Mesenchymal stem cell (in vitro differentiated cells and primary cell): ENCODE results near the gene OVCA2.
A peak's percentile ranks its signal among the peaks of the same experiment; 100 is the strongest.

Source experiments
- DNase-seq: peaks from one replicate; pipeline ENCODE4 v3.0.0-alpha.2; 2013
- H2AFZ ChIP-seq: one replicate; pipeline ENCODE4 v1.6.1; 2013; ENCODE audit warnings: low read depth, mild to moderate bottlenecking, control low read depth, inconsistent platforms, low read length, moderate library complexity
- H2AK5ac ChIP-seq: 2 replicates; pipeline ENCODE4 v1.6.1; 2013; ENCODE audit warnings: low read length, moderate library complexity, mild to moderate bottlenecking, inconsistent platforms; ENCODE audit not compliant: severe bottlenecking
- H2BK120ac ChIP-seq: one replicate; pipeline ENCODE4 v1.6.1; 2013; ENCODE audit warnings: low read depth, mild to moderate bottlenecking, inconsistent platforms, low read length, moderate library complexity
- H2BK12ac ChIP-seq, 2 experiments: one replicate each; pipeline ENCODE4 v1.6.1; 2013; ENCODE audit warnings: inconsistent platforms in 2 of 2, low read length in 2 of 2, mild to moderate bottlenecking in 2 of 2, moderate library complexity in 2 of 2, control low read depth in 1 of 2
- H2BK15ac ChIP-seq: one replicate; pipeline ENCODE4 v1.6.1; 2013; ENCODE audit warnings: mild to moderate bottlenecking, low read depth, inconsistent platforms; ENCODE audit not compliant: poor library complexity, severe bottlenecking
- H2BK5ac ChIP-seq: 2 replicates; pipeline ENCODE4 v1.6.1; 2013; ENCODE audit warnings: low read depth, mild to moderate bottlenecking, low read length, control low read depth, inconsistent platforms; ENCODE audit not compliant: poor library complexity, severe bottlenecking
- H3K14ac ChIP-seq, 2 experiments: one replicate each; pipeline ENCODE4 v1.6.1; 2013; ENCODE audit warnings: inconsistent platforms in 2 of 2, low read length in 2 of 2, control low read depth in 1 of 2, mild to moderate bottlenecking in 1 of 2, moderate library complexity in 1 of 2
- H3K18ac ChIP-seq, 2 experiments: one replicate each; pipeline ENCODE4 v1.6.1; 2013; ENCODE audit warnings: inconsistent platforms in 2 of 2, low read length in 2 of 2, control low read depth in 1 of 2, low read depth in 1 of 2, mild to moderate bottlenecking in 1 of 2
- H3K23ac ChIP-seq, 2 experiments: one replicate each; pipeline ENCODE4 v1.6.1; 2013; ENCODE audit warnings: inconsistent platforms in 2 of 2, low read length in 2 of 2, mild to moderate bottlenecking in 2 of 2, moderate library complexity in 2 of 2, control low read depth in 1 of 2
- H3K27ac ChIP-seq: 2 replicates; pipeline ENCODE4 v1.5.1; 2013; ENCODE audit warnings: mild to moderate bottlenecking, moderate library complexity, low read length, control low read depth, inconsistent platforms; ENCODE audit not compliant: poor library complexity, severe bottlenecking
- H3K27me3 ChIP-seq, 2 experiments: 2 replicates each; pipeline versions ENCODE4 v1.6.1 to v1.7.0; 2013; ENCODE audit warnings: low read length in 2 of 2, mild to moderate bottlenecking in 2 of 2, moderate library complexity in 2 of 2, control low read depth in 1 of 2, inconsistent platforms in 1 of 2; ENCODE audit not compliant: control insufficient read depth in 1 of 2, insufficient read depth in 1 of 2
- H3K36me3 ChIP-seq, 2 experiments: 2 replicates each; pipeline versions ENCODE4 v1.6.1 to v1.7.0; 2013; ENCODE audit warnings: low read length in 2 of 2, control low read depth in 1 of 2, inconsistent platforms in 1 of 2, low read depth in 1 of 2, mild to moderate bottlenecking in 1 of 2; ENCODE audit not compliant: insufficient read depth in 2 of 2, control insufficient read depth in 1 of 2
- H3K4ac ChIP-seq, 2 experiments: one replicate each; pipeline ENCODE4 v1.6.1; 2013; ENCODE audit warnings: inconsistent platforms in 2 of 2, low read length in 2 of 2, mild to moderate bottlenecking in 2 of 2, moderate library complexity in 2 of 2, control low read depth in 1 of 2, low read depth in 1 of 2
- H3K4me1 ChIP-seq: 2 replicates; pipeline ENCODE4 v1.6.1; 2013; ENCODE audit warnings: low read depth, low read length, control low read depth; ENCODE audit not compliant: control insufficient read depth, insufficient read depth
- H3K4me2 ChIP-seq: 2 replicates; pipeline ENCODE4 v1.6.1; 2013; ENCODE audit warnings: low read length, mild to moderate bottlenecking, inconsistent platforms; ENCODE audit not compliant: poor library complexity, severe bottlenecking
- H3K4me3 ChIP-seq, 2 experiments: 2 replicates each; pipeline versions ENCODE4 v1.5.1 to v1.7.0; 2013; ENCODE audit warnings: low read length in 2 of 2, mild to moderate bottlenecking in 2 of 2, control low read depth in 1 of 2, low read depth in 1 of 2; ENCODE audit not compliant: insufficient read depth in 1 of 2
- H3K79me1 ChIP-seq: replicated peaks from 2 replicates; pipeline ENCODE4 v1.6.1; 2013; ENCODE audit warnings: mild to moderate bottlenecking, control low read depth, low read length, inconsistent platforms; ENCODE audit not compliant: poor library complexity, severe bottlenecking
- H3K9ac ChIP-seq: 2 replicates; pipeline ENCODE4 v1.7.0; 2013; ENCODE audit warnings: mild to moderate bottlenecking, low read length, moderate library complexity
- H3K9me3 ChIP-seq: 2 replicates; pipeline ENCODE4 v1.7.0; 2013; ENCODE audit warnings: mild to moderate bottlenecking, low read length; ENCODE audit not compliant: control insufficient read depth
- H4K8ac ChIP-seq: one replicate; pipeline ENCODE4 v1.6.1; 2013; ENCODE audit warnings: inconsistent platforms, mild to moderate bottlenecking, low read length, moderate library complexity
- H4K91ac ChIP-seq: one replicate; pipeline ENCODE4 v1.6.1; 2013; ENCODE audit warnings: mild to moderate bottlenecking, low read length, inconsistent platforms
- WGBS: methylation state at CpG from one replicate; pipeline ENCODE4 v1.1.7; 2013; ENCODE audit warnings: mixed read lengths; 5-methylcytosine and 5-hydroxymethylcytosine counted together

The OVCA2 gene

GRCh38 chr17:2064980-2065785 is 23.4 kb downstream of the OVCA2 start:
- peaks cover 46 to 54% of the 10 kb centered on the region in 2 experiments for H3K36me3 ChIP-seq
- peak overlapping the region; percentile 93 for H3K9ac ChIP-seq
- no peak overlapping the region for H2BK120ac ChIP-seq
- H3K27me3 ChIP-seq, result no peaks in the 10 kb centered on the region
- H4K91ac ChIP-seq, result peak overlapping the region; percentile 60
- H2BK15ac ChIP-seq, result peak overlapping the region; percentile 92
- peak overlapping the region in 1 of 2 experiments; percentile 76 for H3K14ac ChIP-seq
- peaks cover 73% of the 10 kb centered on the region for H3K4me1 ChIP-seq
- no peaks in the 10 kb centered on the region for H3K9me3 ChIP-seq
- 88% methylated on average over 23 of the region's 24 CpGs for WGBS
- H3K79me1 ChIP-seq, result peaks cover 14% of the 10 kb centered on the region
- H3K4ac ChIP-seq, result peak overlapping the region; percentile 42 to 47
- H3K4me3 ChIP-seq, result no peak overlapping the region
- H3K23ac ChIP-seq, result no peak overlapping the region
- H2AFZ ChIP-seq, result no peak overlapping the region
- DNase-seq, result peak; percentile 68
- peak overlapping the region; percentile 35 to 76 for H3K18ac ChIP-seq
- H2BK5ac ChIP-seq, result no peak overlapping the region
- H3K4me2 ChIP-seq, result no peak overlapping the region
- peak overlapping the region; percentile 41 for H4K8ac ChIP-seq
- peak overlapping the region; percentile 93 for H3K27ac ChIP-seq
- peak overlapping the region; percentile 14 to 42 for H2BK12ac ChIP-seq
- peak overlapping the region; percentile 54 for H2AK5ac ChIP-seq

GRCh38 chr17:2065949-2066400 is 24.2 kb downstream of the OVCA2 start:
- Histone ChIP-seq H4K91ac (peak overlapping the region; percentile 67), H2BK5ac (no peak overlapping the region), H2AFZ (no peak overlapping the region), H3K9me3 (no peaks in the 10 kb centered on the region), H3K27ac (peak overlapping the region; percentile 93), H3K23ac (no peak overlapping the region), H3K36me3 (peaks cover 46 to 54% of the 10 kb centered on the region in 2 experiments), H2BK15ac (no peak overlapping the region), H3K14ac (peak overlapping the region in 1 of 2 experiments; percentile 22), H2BK12ac (peak overlapping the region; percentile 12 to 77), H3K4me1 (peaks cover 77% of the 10 kb centered on the region), H2AK5ac (peak overlapping the region; percentile 54), H3K9ac (peak overlapping the region; percentile 66), H3K4me2 (no peak overlapping the region), H3K4ac (peak overlapping the region in 1 of 2 experiments; percentile 48), H3K27me3 (no peaks in the 10 kb centered on the region), H3K79me1 (peaks cover 19% of the 10 kb centered on the region), H2BK120ac (peak overlapping the region; percentile 24), H3K18ac (peak overlapping the region in 1 of 2 experiments; percentile 75), H4K8ac (peak overlapping the region; percentile 85), H3K4me3 (peak overlapping the region in 1 of 2 experiments; percentile 28)
- DNase-seq, result no peak
- WGBS, result 85% methylated on average over 10 of the region's 10 CpGs

GRCh38 chr17:2067048-2067561 is 25.3 kb downstream of the OVCA2 start:
- H3K4me3 ChIP-seq, result no peak overlapping the region
- no peak overlapping the region for H3K4me2 ChIP-seq
- H3K27me3 ChIP-seq, result no peaks in the 10 kb centered on the region

GRCh38 chr17:2067608-2068024 is 25.8 kb downstream of the OVCA2 start:
- WGBS, result 89% methylated on average over 4 of the region's 5 CpGs
- Histone ChIP-seq H2BK120ac (peak overlapping the region; percentile 39), H2BK5ac (peak overlapping the region; percentile 70), H2BK15ac (peak overlapping the region; percentile 73), H3K4me3 (no peak overlapping the region), H3K27ac (peak overlapping the region; percentile 93), H3K4me1 (peaks cover 78% of the 10 kb centered on the region), H3K9me3 (no peaks in the 10 kb centered on the region), H3K14ac (peak overlapping the region in 1 of 2 experiments; percentile 20), H3K36me3 (peaks cover 49 to 60% of the 10 kb centered on the region in 2 experiments), H3K18ac (peak overlapping the region; percentile 79 to 86), H3K23ac (peak overlapping the region in 1 of 2 experiments; percentile 18), H3K4me2 (no peak overlapping the region), H3K27me3 (no peaks in the 10 kb centered on the region), H2AK5ac (peak overlapping the region; percentile 61), H2AFZ (no peak overlapping the region), H4K91ac (peak overlapping the region; percentile 83), H2BK12ac (peak overlapping the region; percentile 51 to 88), H3K9ac (peak overlapping the region; percentile 66), H4K8ac (peak overlapping the region; percentile 62), H3K79me1 (peaks cover 19% of the 10 kb centered on the region), H3K4ac (peak overlapping the region; percentile 75 to 80)
- no peak for DNase-seq

More at GRCh38 chr17:2067048-2067561, 25.3 kb downstream of the OVCA2 start:
- Histone ChIP-seq H3K9me3 (no peaks in the 10 kb centered on the region), H2BK120ac (peak overlapping the region; percentile 1), H3K79me1 (peaks cover 19% of the 10 kb centered on the region), H3K14ac (no peak overlapping the region), H2BK12ac (peak overlapping the region; percentile 56 to 88), H4K8ac (peak overlapping the region; percentile 50), H2BK5ac (peak overlapping the region; percentile 39), H3K36me3 (peaks cover 49 to 56% of the 10 kb centered on the region in 2 experiments), H3K27ac (peak overlapping the region; percentile 93), H3K4ac (peak overlapping the region; percentile 75 to 80), H2AK5ac (peak overlapping the region; percentile 61), H2AFZ (no peak overlapping the region), H3K18ac (peak overlapping the region; percentile 79 to 86), H2BK15ac (peak overlapping the region; percentile 68), H3K23ac (peak overlapping the region in 1 of 2 experiments; percentile 18), H3K4me1 (peaks cover 80% of the 10 kb centered on the region), H4K91ac (peak overlapping the region; percentile 74), H3K9ac (peak overlapping the region; percentile 66)
- 85% methylated on average over 14 of the region's 14 CpGs for WGBS
- DNase-seq, result peak; percentile 48
